ENCODE data around the gene PRTN3.

DNA sequence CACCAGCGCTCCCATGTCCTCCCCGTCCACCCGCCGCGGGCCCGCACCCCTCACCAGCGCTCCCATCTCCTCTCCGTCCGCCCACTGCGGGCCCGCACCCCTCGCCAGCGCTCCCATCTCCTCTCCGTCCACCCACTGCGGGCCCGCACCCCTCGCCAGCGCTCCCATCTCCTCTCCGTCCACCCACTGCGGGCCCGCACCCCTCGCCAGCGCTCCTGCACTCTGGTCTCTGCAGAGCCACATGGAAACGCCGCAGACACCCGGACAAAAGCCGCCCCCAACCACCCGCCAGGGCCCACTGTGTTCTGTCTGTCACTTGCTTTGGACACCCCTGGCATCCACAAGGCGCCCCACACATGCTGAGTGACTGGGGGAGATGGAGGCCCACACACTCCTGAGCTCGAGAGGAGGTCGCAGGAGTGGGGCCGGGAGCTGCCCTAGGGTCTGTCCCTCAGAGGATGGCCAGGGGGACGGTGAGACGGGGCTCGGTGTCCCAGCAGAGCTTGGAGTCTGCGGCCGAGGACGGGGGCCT is 26.0 kb downstream of the PRTN3 start:
- TF ChIP-seq POLR2A (IDR thresholded peaks at IDR 0.05; ENCODE audit: low read depth, low read length) (no peak), MAFK (IDR thresholded peaks at IDR 0.05; ENCODE audit: low read depth, low read length) (no peak)
- TF ChIP-seq, protein P1, sequence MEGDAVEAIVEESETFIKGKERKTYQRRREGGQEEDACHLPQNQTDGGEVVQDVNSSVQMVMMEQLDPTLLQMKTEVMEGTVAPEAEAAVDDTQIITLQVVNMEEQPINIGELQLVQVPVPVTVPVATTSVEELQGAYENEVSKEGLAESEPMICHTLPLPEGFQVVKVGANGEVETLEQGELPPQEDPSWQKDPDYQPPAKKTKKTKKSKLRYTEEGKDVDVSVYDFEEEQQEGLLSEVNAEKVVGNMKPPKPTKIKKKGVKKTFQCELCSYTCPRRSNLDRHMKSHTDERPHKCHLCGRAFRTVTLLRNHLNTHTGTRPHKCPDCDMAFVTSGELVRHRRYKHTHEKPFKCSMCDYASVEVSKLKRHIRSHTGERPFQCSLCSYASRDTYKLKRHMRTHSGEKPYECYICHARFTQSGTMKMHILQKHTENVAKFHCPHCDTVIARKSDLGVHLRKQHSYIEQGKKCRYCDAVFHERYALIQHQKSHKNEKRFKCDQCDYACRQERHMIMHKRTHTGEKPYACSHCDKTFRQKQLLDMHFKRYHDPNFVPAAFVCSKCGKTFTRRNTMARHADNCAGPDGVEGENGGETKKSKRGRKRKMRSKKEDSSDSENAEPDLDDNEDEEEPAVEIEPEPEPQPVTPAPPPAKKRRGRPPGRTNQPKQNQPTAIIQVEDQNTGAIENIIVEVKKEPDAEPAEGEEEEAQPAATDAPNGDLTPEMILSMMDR (conservative IDR thresholded peaks at IDR 0.05; ENCODE audit: low read depth, low read length), result no peak
- TF ChIP-seq, protein P2, sequence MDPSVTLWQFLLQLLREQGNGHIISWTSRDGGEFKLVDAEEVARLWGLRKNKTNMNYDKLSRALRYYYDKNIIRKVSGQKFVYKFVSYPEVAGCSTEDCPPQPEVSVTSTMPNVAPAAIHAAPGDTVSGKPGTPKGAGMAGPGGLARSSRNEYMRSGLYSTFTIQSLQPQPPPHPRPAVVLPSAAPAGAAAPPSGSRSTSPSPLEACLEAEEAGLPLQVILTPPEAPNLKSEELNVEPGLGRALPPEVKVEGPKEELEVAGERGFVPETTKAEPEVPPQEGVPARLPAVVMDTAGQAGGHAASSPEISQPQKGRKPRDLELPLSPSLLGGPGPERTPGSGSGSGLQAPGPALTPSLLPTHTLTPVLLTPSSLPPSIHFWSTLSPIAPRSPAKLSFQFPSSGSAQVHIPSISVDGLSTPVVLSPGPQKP (IDR thresholded peaks at IDR 0.05; ENCODE audit: borderline replicate concordance, low read depth, low read length), result no peak
